HepG2 (cell line): ENCODE results near the gene ABCD4. TPM values are rescaled to one million over a fixed set of nuclear protein-coding genes. Genes with fewer than 3 reads are reported as not detected.

ENCODE experiments used
- EHMT2 ChIP-seq: fragments of 200-600 bp; sonication (generic); IDR thresholded peaks from 2 replicates; pipeline ENCODE4 v1.7.0; 2017; ENCODE audit warnings: antibody characterized with exemption, low read depth, low read length, borderline replicate concordance
- ETV6 ChIP-seq: sonication (generic); formaldehyde crosslinking; conservative IDR thresholded peaks from 2 replicates; pipeline ENCODE4 v1.4.0; 2020; ENCODE audit warnings: missing genetic modification reagents
- GTF3A ChIP-seq: sonication (generic); formaldehyde crosslinking; conservative IDR thresholded peaks from 2 replicates; pipeline ENCODE4 v1.4.0; 2020; ENCODE audit warnings: mild to moderate bottlenecking, missing genetic modification reagents
- IKZF4 ChIP-seq: sonication (generic); formaldehyde crosslinking; IDR thresholded peaks from 2 replicates; pipeline ENCODE4 v1.5.1; 2020; ENCODE audit warnings: borderline replicate concordance, mild to moderate bottlenecking, low read depth, missing genetic modification reagents; ENCODE audit errors: not compliant biosample characterization
- KAT8 ChIP-seq: IDR thresholded peaks from 2 replicates; pipeline ENCODE4 v1.6.1; 2016; ENCODE audit warnings: missing genetic modification reagents, missing compliant biosample characterization
- KDM4B ChIP-seq: sonication (generic); formaldehyde crosslinking; IDR thresholded peaks from 2 replicates; pipeline ENCODE4 v1.4.0; 2020; ENCODE audit warnings: missing genetic modification reagents
- KLF13 ChIP-seq: sonication (generic); formaldehyde crosslinking; IDR thresholded peaks from 2 replicates; pipeline ENCODE4 v1.4.0; 2020; ENCODE audit warnings: mild to moderate bottlenecking, missing genetic modification reagents
- NAIF1 ChIP-seq: sonication (generic); formaldehyde crosslinking; IDR thresholded peaks from 2 replicates; pipeline ENCODE4 v1.5.0; 2020; ENCODE audit warnings: mild to moderate bottlenecking, missing genetic modification reagents, borderline replicate concordance
- RBFOX2 ChIP-seq: fragments of 200-400 bp; formaldehyde crosslinking; IDR thresholded peaks from 2 replicates; pipeline ENCODE4 v1.6.1; 2017; ENCODE audit warnings: low read depth, mild to moderate bottlenecking, low read length
- SALL1 ChIP-seq: sonication (generic); formaldehyde crosslinking; IDR thresholded peaks from 2 replicates; pipeline ENCODE4 v1.8.0; 2022; ENCODE audit warnings: mild to moderate bottlenecking, missing genetic modification reagents
- SMARCC2 ChIP-seq: fragments of 450-650 bp; IDR thresholded peaks from 2 replicates; pipeline ENCODE4 v1.6.1; 2017; ENCODE audit warnings: antibody characterized with exemption, mild to moderate bottlenecking
- SP4 ChIP-seq: sonication (generic); formaldehyde crosslinking; IDR thresholded peaks from 2 replicates; pipeline ENCODE4 v1.8.1; 2023; ENCODE audit warnings: mild to moderate bottlenecking, missing genetic modification reagents
- ZNF556 ChIP-seq: sonication (generic); formaldehyde crosslinking; IDR thresholded peaks from 2 replicates; pipeline ENCODE4 v1.4.0; 2020; ENCODE audit warnings: mild to moderate bottlenecking, missing genetic modification reagents, borderline replicate concordance
- ZNF713 ChIP-seq: sonication (generic); formaldehyde crosslinking; IDR thresholded peaks from 2 replicates; pipeline ENCODE4 v1.4.0; 2020; ENCODE audit warnings: mild to moderate bottlenecking, missing genetic modification reagents
- ZNF75D ChIP-seq: sonication (generic); formaldehyde crosslinking; IDR thresholded peaks from 2 replicates; pipeline ENCODE4 v1.8.1; 2023; ENCODE audit warnings: missing genetic modification reagents, mild to moderate bottlenecking, borderline replicate concordance
- ZNF781 ChIP-seq: sonication (generic); formaldehyde crosslinking; IDR thresholded peaks from 2 replicates; pipeline ENCODE4 v1.5.1; 2020; ENCODE audit warnings: borderline replicate concordance, mild to moderate bottlenecking, missing genetic modification reagents; ENCODE audit errors: not compliant biosample characterization
- polyA plus RNA-seq, 8 experiments: library from polyadenylated mRNA; depleted of rRNA in 3 of 8; stranded (reverse) in 7 of 8; unstranded in 1 of 8; fragments of >200 nt; fragmentation: Illumina TruSeq in 4 of 8; extraction: Trizol in 4 of 8; gene quantifications; 2 replicates each; pipeline versions ENCODE4 v1.2.1 to v1.2.3, GENCODE V29; 2011 to 2016; ENCODE audit warnings: low read depth in 4 of 8, missing spikeins in 1 of 8, mixed read lengths in 1 of 8; ENCODE audit not compliant: insufficient read depth in 1 of 8
- total RNA-seq, 5 experiments: library from RNA; depleted of rRNA; stranded (reverse); fragments of >200 nt; fragmentation: Illumina TruSeq; extraction: Trizol; gene quantifications; 2 replicates each; pipeline ENCODE4 v1.2.3, GENCODE V29; 2016; ENCODE audit warnings: low read depth in 1 of 5
- TF ChIP-seq, protein P1 (sequence below): sonication (generic); formaldehyde crosslinking; IDR thresholded peaks from 2 replicates; pipeline ENCODE4 v1.8.1; 2023; ENCODE audit warnings: mild to moderate bottlenecking, inconsistent platforms, moderate library complexity, missing genetic modification reagents, borderline replicate concordance
- TF ChIP-seq, protein P2 (sequence below): sonication (generic); formaldehyde crosslinking; IDR thresholded peaks from 2 replicates; pipeline ENCODE4 v1.5.0; 2020; ENCODE audit warnings: missing genetic modification reagents
- TF ChIP-seq, protein P3 (sequence below): sonication (generic); formaldehyde crosslinking; IDR thresholded peaks from 2 replicates; pipeline ENCODE4 v1.8.0; 2023; ENCODE audit warnings: mild to moderate bottlenecking, missing genetic modification reagents
- TF ChIP-seq, protein P4 (sequence below): sonication (generic); formaldehyde crosslinking; IDR thresholded peaks from 2 replicates; pipeline ENCODE4 v1.8.0; 2022; ENCODE audit warnings: mild to moderate bottlenecking, missing genetic modification reagents
- TF ChIP-seq, protein P5 (sequence below): sonication (generic); formaldehyde crosslinking; IDR thresholded peaks from 2 replicates; pipeline ENCODE4 v1.4.0; 2020; ENCODE audit warnings: missing genetic modification reagents
- TF ChIP-seq, protein P6 (sequence below): sonication (generic); formaldehyde crosslinking; IDR thresholded peaks from 2 replicates; pipeline ENCODE4 v1.4.0; 2020; ENCODE audit warnings: mild to moderate bottlenecking, missing genetic modification reagents

Gene ABCD4
- total and polyA plus RNA-seq, 2 of the 13 experiments (the other 11 are each of a cell fraction or from before 2014, with no cell fraction given): 47.5 to 50.5 TPM

DNA sequence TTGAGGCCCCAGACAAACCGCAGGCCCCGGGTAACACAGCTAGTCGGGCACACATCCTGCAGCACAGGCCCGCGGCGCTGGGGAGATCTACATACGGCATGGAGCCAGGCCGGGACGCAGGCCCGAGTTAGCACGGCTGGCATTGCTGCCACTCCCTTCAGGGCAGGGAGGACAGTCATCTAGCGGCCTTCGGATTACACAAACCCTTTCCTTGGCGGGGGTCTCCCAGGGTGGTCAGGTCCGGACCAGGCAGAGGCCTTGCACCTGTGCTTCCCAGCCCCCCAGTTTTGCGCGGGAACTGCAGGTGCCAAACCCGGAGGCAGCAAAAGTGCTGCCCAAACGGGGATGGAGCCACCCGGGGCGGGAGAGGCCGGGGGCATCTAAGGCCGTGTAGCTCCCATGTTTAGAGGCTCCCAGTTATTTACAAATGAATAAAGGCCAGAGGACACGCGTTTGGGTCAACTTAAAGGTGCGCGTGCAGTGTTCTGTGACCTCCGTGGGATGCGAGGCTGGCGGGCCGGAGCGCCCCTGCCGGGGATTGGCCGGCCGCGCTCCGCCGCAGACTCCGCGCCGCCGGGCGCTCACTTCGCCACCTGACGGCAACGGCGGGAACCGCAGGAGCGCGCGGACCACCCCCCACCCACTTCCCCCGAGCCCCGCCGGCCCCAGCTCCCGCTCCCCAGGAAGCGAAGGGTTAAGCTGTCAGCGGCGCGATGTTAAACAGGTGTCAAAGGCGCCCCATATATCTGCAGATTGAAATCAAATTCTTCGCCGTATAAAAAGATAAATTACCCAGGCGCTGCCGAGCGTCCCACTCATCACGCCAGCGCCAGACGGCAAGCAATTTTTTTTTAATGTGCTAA, 45.4 kb downstream of the ABCD4 start (continued):
- TF ChIP-seq, protein P1, sequence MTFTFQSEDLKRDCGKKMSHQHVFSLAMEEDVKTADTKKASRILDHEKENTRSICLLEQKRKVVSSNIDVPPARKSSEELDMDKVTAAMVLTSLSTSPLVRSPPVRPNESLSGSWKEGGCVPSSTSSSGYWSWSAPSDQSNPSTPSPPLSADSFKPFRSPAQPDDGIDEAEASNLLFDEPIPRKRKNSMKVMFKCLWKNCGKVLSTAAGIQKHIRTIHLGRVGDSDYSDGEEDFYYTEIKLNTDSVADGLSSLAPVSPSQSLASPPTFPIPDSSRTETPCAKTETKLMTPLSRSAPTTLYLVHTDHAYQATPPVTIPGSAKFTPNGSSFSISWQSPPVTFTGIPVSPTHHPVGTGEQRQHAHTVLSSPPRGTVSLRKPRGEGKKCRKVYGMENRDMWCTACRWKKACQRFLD (CRISPR knock-in tag): no peak
- TF ChIP-seq ETV6 (CRISPR knock-in tag) (no peak), KAT8 (no peak), NAIF1 (no peak), ZNF75D (no peak), ZNF781 (CRISPR knock-in tag) (no peak), KLF13 (CRISPR knock-in tag) (no peak), KDM4B (no peak), ZNF556 (CRISPR knock-in tag) (peak; percentile 70; the same call in 1 of the 2 replicates), EHMT2 (no peak), GTF3A (no peak), SALL1 (CRISPR knock-in tag) (peak; percentile 24; the same call in 1 of the 2 replicates), RBFOX2 (no peak), SMARCC2 (no peak), ZNF713 (no peak), IKZF4 (CRISPR knock-in tag) (no peak), SP4 (peak; percentile 43; the same call in 1 of the 2 replicates)
- TF ChIP-seq, protein P2, sequence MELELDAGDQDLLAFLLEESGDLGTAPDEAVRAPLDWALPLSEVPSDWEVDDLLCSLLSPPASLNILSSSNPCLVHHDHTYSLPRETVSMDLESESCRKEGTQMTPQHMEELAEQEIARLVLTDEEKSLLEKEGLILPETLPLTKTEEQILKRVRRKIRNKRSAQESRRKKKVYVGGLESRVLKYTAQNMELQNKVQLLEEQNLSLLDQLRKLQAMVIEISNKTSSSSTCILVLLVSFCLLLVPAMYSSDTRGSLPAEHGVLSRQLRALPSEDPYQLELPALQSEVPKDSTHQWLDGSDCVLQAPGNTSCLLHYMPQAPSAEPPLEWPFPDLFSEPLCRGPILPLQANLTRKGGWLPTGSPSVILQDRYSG (CRISPR knock-in tag): no peak
- TF ChIP-seq, protein P3, sequence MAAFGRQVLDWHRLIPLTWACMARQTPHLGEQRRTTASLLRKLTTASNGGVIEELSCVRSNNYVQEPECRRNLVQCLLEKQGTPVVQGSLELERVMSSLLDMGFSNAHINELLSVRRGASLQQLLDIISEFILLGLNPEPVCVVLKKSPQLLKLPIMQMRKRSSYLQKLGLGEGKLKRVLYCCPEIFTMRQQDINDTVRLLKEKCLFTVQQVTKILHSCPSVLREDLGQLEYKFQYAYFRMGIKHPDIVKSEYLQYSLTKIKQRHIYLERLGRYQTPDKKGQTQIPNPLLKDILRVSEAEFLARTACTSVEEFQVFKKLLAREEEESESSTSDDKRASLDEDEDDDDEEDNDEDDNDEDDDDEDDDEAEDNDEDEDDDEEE (CRISPR knock-in tag): 0 out of 2 replicates have a peak, but pooled peaks have one; percentile 29
- TF ChIP-seq, protein P4, sequence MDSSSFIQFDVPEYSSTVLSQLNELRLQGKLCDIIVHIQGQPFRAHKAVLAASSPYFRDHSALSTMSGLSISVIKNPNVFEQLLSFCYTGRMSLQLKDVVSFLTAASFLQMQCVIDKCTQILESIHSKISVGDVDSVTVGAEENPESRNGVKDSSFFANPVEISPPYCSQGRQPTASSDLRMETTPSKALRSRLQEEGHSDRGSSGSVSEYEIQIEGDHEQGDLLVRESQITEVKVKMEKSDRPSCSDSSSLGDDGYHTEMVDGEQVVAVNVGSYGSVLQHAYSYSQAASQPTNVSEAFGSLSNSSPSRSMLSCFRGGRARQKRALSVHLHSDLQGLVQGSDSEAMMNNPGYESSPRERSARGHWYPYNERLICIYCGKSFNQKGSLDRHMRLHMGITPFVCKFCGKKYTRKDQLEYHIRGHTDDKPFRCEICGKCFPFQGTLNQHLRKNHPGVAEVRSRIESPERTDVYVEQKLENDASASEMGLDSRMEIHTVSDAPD (CRISPR knock-in tag): no peak
- TF ChIP-seq, protein P5, sequence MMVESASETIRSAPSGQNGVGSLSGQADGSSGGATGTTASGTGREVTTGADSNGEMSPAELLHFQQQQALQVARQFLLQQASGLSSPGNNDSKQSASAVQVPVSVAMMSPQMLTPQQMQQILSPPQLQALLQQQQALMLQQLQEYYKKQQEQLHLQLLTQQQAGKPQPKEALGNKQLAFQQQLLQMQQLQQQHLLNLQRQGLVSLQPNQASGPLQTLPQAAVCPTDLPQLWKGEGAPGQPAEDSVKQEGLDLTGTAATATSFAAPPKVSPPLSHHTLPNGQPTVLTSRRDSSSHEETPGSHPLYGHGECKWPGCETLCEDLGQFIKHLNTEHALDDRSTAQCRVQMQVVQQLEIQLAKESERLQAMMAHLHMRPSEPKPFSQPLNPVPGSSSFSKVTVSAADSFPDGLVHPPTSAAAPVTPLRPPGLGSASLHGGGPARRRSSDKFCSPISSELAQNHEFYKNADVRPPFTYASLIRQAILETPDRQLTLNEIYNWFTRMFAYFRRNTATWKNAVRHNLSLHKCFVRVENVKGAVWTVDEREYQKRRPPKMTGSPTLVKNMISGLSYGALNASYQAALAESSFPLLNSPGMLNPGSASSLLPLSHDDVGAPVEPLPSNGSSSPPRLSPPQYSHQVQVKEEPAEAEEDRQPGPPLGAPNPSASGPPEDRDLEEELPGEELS (CRISPR knock-in tag): no peak
- TF ChIP-seq, protein P6, sequence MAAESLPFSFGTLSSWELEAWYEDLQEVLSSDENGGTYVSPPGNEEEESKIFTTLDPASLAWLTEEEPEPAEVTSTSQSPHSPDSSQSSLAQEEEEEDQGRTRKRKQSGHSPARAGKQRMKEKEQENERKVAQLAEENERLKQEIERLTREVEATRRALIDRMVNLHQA (CRISPR knock-in tag): no peak
